COR-L47 (cell line): ENCODE results near the gene STXBP6.

Experiments used
- DNase-seq: peaks from one replicate; lab custom pipeline; 2025; lab: John Stamatoyannopoulos, UW

The STXBP6 gene

GRCh38 chr14:25052385-25052784 is 2.4 kb upstream of the STXBP6 start:
- DNase-seq, result no peak

GRCh38 chr14:25050269-25051150 is 563 bp upstream of the STXBP6 start:
- DNase-seq, result no peak

GRCh38 chr14:25049093-25049567 is 817 bp downstream of the STXBP6 start:
- DNase-seq, result no peak

- no peak for DNase-seq
These were observed 1.6 kb downstream of the STXBP6 start for GRCh38 chr14:25048170-25049016.

GRCh38 chr14:25046301-25046943 is 3.5 kb downstream of the STXBP6 start:
- DNase-seq, result no peak

- no peak for DNase-seq
These were observed 5.7 kb downstream of the STXBP6 start for GRCh38 chr14:25044106-25044698.

GRCh38 chr14:25042362-25043299 is 7.3 kb downstream of the STXBP6 start:
- peak; percentile 33 for DNase-seq

GRCh38 chr14:25041898-25042297 is 8.0 kb downstream of the STXBP6 start:
- DNase-seq, result peak; percentile 78

GRCh38 chr14:25041484-25041883 is 8.5 kb downstream of the STXBP6 start:
- no peak for DNase-seq

- DNase-seq, result no peak
These were observed 10.0 kb downstream of the STXBP6 start for GRCh38 chr14:25039933-25040332.

- no peak for DNase-seq
These were observed 11.8 kb downstream of the STXBP6 start for GRCh38 chr14:25038044-25038668.

- no peak for DNase-seq
These were observed 12.9 kb downstream of the STXBP6 start for GRCh38 chr14:25037032-25037431.

- DNase-seq, result no peak
These were observed 14.9 kb downstream of the STXBP6 start for GRCh38 chr14:25034803-25035681.

- no peak for DNase-seq
These were observed 16.6 kb downstream of the STXBP6 start for GRCh38 chr14:25033358-25033757.

GRCh38 chr14:25032092-25032784 is 17.7 kb downstream of the STXBP6 start:
- DNase-seq, result no peak

- DNase-seq, result no peak
These were observed 23.3 kb downstream of the STXBP6 start for GRCh38 chr14:25026476-25027137.

- DNase-seq, result no peak
These were observed 30.1 kb downstream of the STXBP6 start for GRCh38 chr14:25019892-25020291.

GRCh38 chr14:25017562-25017961 is 32.4 kb downstream of the STXBP6 start:
- no peak for DNase-seq
